ENCODE measurements around the gene RNPEPL1.

DNA sequence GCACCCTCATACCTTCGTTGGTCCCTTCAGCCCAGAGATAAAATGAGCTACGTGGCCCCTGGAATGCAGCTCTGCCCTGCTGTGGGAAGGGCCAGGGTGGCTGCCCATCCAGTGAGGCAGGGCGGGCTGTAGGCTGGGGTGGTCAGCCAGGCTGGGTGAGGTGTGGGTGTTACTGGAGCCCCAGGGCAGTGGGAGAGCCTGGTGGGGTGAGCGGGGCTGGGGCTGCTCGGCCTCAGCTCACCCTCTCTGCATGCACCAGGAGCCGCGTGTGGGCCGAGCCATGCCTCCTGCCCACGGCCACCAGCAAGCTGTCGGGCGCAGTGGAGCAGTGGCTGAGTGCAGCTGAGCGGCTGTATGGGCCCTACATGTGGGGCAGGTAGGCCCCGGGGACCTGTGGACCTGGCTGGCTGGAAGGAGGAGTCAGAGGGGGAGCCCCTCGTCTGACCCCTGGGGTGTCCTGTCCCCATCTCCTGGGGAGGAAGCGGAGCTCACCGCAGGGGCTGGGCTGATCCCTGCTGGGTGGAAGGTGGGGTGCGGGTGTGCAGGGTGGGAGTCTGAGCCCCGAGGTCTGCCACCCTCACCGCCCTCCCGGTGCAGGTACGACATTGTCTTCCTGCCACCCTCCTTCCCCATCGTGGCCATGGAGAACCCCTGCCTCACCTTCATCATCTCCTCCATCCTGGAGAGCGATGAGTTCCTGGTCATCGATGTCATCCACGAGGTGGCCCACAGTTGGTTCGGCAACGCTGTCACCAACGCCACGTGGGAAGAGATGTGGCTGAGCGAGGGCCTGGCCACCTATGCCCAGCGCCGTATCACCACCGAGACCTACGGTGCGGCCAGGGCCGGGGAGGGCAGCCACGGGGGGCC, 5.5 kb downstream of the RNPEPL1 start:
- no peak for TF ChIP-seq POLR2AphosphoS5 (IDR thresholded peaks at IDR 0.05; ENCODE audit: borderline replicate concordance, low read depth, low read length)
- no peak for TF ChIP-seq EZH2 (IDR thresholded peaks at IDR 0.05)

Measured in SK-N-MC (cell line).